CD8-positive, alpha-beta memory T cell (primary cell): ENCODE results near the gene PRDM16. TPM values are rescaled to one million over a fixed set of nuclear protein-coding genes. Genes with fewer than 3 reads are reported as not detected.
A peak's percentile ranks its signal among the peaks of the same experiment; 100 is the strongest.

Experiments used
- CTCF ChIA-PET: fragments of 350-600 bp; sonication (Branson Sonifier 250); formaldehyde crosslinking; loops from one replicate; lab custom pipeline; 2021; ENCODE audit warnings: antibody characterized with exemption; lab: Charles Lee
- POLR2A ChIA-PET: fragments of 350-600 bp; sonication (Branson Sonifier 250); formaldehyde crosslinking; loops from one replicate; lab custom pipeline; 2021; ENCODE audit warnings: antibody characterized with exemption; lab: Charles Lee
- DNase-seq, 5 donors: peaks; one replicate each; pipeline versions ENCODE4 v3.0.0 to v3.0.0-alpha.2; 2020 to 2022; ENCODE audit warnings: mixed read lengths in 1 of 5
- H3K27ac ChIP-seq: one replicate; pipeline ENCODE4 v1.7.0; 2013; ENCODE audit warnings: low read depth, mild to moderate bottlenecking, low read length, moderate library complexity
- H3K27me3 ChIP-seq: 2 replicates; pipeline ENCODE4 v1.7.0; 2013; ENCODE audit warnings: low read length, mild to moderate bottlenecking; ENCODE audit not compliant: insufficient read depth, poor library complexity, severe bottlenecking
- H3K36me3 ChIP-seq: 2 replicates; pipeline ENCODE4 v1.7.0; 2013; ENCODE audit warnings: mild to moderate bottlenecking, low read length, moderate library complexity; ENCODE audit not compliant: insufficient read depth
- H3K4me1 ChIP-seq: 2 replicates; pipeline ENCODE4 v1.7.0; 2013; ENCODE audit warnings: mild to moderate bottlenecking, low read length, moderate library complexity; ENCODE audit not compliant: insufficient read depth
- H3K4me3 ChIP-seq: 2 replicates; pipeline ENCODE4 v1.7.0; 2013; ENCODE audit warnings: mild to moderate bottlenecking, low read length
- H3K9me3 ChIP-seq: 2 replicates; pipeline ENCODE4 v1.7.0; 2013; ENCODE audit warnings: mild to moderate bottlenecking, low read length
- H3K27ac Mint-ChIP-seq, 8 donors: one replicate each; pipeline ENCODE4 v1.8.0; 2020 to 2021; ENCODE audit warnings: mixed read lengths in 8 of 8, mild to moderate bottlenecking in 6 of 8, inconsistent platforms in 3 of 8, moderate library complexity in 3 of 8
- H3K27me3 Mint-ChIP-seq, 2 donors: one replicate each; pipeline ENCODE4 v1.8.0; 2020 to 2021; ENCODE audit warnings: mixed read lengths in 2 of 2, mild to moderate bottlenecking in 1 of 2, moderate library complexity in 1 of 2
- H3K36me3 Mint-ChIP-seq, 3 donors: one replicate each; pipeline ENCODE4 v1.8.0; 2020 to 2021; ENCODE audit warnings: mixed read lengths in 3 of 3, inconsistent platforms in 1 of 3, mild to moderate bottlenecking in 1 of 3
- H3K4me1 Mint-ChIP-seq, 3 donors: one replicate each; pipeline ENCODE4 v1.8.0; 2020 to 2021; ENCODE audit warnings: mixed read lengths in 3 of 3, inconsistent platforms in 1 of 3, mild to moderate bottlenecking in 1 of 3
- H3K4me3 Mint-ChIP-seq, 7 donors: one replicate each; pipeline ENCODE4 v1.8.0; 2020 to 2021; ENCODE audit warnings: mixed read lengths in 7 of 7, mild to moderate bottlenecking in 6 of 7, moderate library complexity in 4 of 7, inconsistent platforms in 2 of 7
- H3K9me3 Mint-ChIP-seq, 5 donors: one replicate each; pipeline ENCODE4 v1.8.0; 2020 to 2022; ENCODE audit warnings: mixed read lengths in 5 of 5, mild to moderate bottlenecking in 3 of 5, moderate library complexity in 2 of 5, inconsistent platforms in 1 of 5
- polyA plus RNA-seq: library from polyadenylated mRNA; unstranded; fragments of 300-500 nt; fragmentation: Illumina TruSeq; gene quantifications from one replicate; pipeline ENCODE4 v1.2.3, GENCODE V29; 2021
- total RNA-seq, 2 experiments: library from RNA; stranded (reverse); gene quantifications; one replicate each; pipeline ENCODE4 v1.2.3, GENCODE V29; 2021

Gene PRDM16
- total and polyA plus RNA-seq, 3 experiments from 2014 or later, result not detected

- Histone ChIP-seq H3K9me3 (no peaks in the 10 kb centered on the region), H3K4me3 (no peak overlapping the region), H3K27ac (no peak overlapping the region), H3K4me1 (no peaks in the 10 kb centered on the region), H3K27me3 (no peaks in the 10 kb centered on the region), H3K36me3 (no peaks in the 10 kb centered on the region)
- Mint-ChIP-seq H3K9me3 (no peaks in the 10 kb centered on the region), H3K4me3 (no peak overlapping the region), H3K27ac (no peak overlapping the region), H3K27me3 (peaks cover 0 to 8% of the 10 kb centered on the region in 2 donors), H3K4me1 (no peaks in the 10 kb centered on the region), H3K36me3 (no peaks in the 10 kb centered on the region)
- no peak for DNase-seq
- ChIA-PET CTCF (no interaction called here), POLR2A (no interaction called here)
These were observed 20.5 kb downstream of the PRDM16 start for GRCh38 chr1:3089490-3089889.

GRCh38 chr1:3091334-3091733 is 22.3 kb downstream of the PRDM16 start:
- peak overlapping the region in 1 of 8 donors; percentile 33 for H3K27ac Mint-ChIP-seq
- H3K36me3 Mint-ChIP-seq, result no peaks in the 10 kb centered on the region
- ChIA-PET POLR2A (no interaction called here), CTCF (no interaction called here)
- DNase-seq, result no peak
- H3K4me1 Mint-ChIP-seq, result no peaks in the 10 kb centered on the region
- no peak overlapping the region for H3K4me3 Mint-ChIP-seq
- Histone ChIP-seq H3K27ac (no peak overlapping the region), H3K4me1 (no peaks in the 10 kb centered on the region), H3K9me3 (no peaks in the 10 kb centered on the region), H3K36me3 (no peaks in the 10 kb centered on the region), H3K4me3 (no peak overlapping the region), H3K27me3 (no peaks in the 10 kb centered on the region)
- peaks cover 3 to 11% of the 10 kb centered on the region in 2 donors for H3K27me3 Mint-ChIP-seq
- no peaks in the 10 kb centered on the region for H3K9me3 Mint-ChIP-seq

- no peak overlapping the region for H3K4me3 Mint-ChIP-seq
- no peaks in the 10 kb centered on the region for H3K9me3 ChIP-seq
- no peaks in the 10 kb centered on the region for H3K36me3 Mint-ChIP-seq
- POLR2A ChIA-PET, result no interaction called here
- no peaks in the 10 kb centered on the region for H3K4me1 ChIP-seq
- no peaks in the 10 kb centered on the region for H3K27me3 ChIP-seq
- peaks cover 3 to 11% of the 10 kb centered on the region in 2 donors for H3K27me3 Mint-ChIP-seq
- CTCF ChIA-PET, result no interaction called here
- no peaks in the 10 kb centered on the region for H3K4me1 Mint-ChIP-seq
- H3K36me3 ChIP-seq, result no peaks in the 10 kb centered on the region
- no peak overlapping the region for H3K27ac Mint-ChIP-seq
- H3K4me3 ChIP-seq, result no peak overlapping the region
- H3K9me3 Mint-ChIP-seq, result no peaks in the 10 kb centered on the region
- H3K27ac ChIP-seq, result no peak overlapping the region
- DNase-seq, result no peak
These were observed 23.5 kb downstream of the PRDM16 start for GRCh38 chr1:3092530-3092929.

GRCh38 chr1:3093898-3094626 is 25.1 kb downstream of the PRDM16 start:
- no peak overlapping the region for H3K4me3 Mint-ChIP-seq
- Histone ChIP-seq H3K4me3 (no peak overlapping the region), H3K27ac (no peak overlapping the region), H3K36me3 (no peaks in the 10 kb centered on the region), H3K9me3 (no peaks in the 10 kb centered on the region), H3K27me3 (no peaks in the 10 kb centered on the region), H3K4me1 (no peaks in the 10 kb centered on the region)
- no peaks in the 10 kb centered on the region for H3K4me1 Mint-ChIP-seq
- CTCF ChIA-PET, result no interaction called here
- peaks cover 3 to 11% of the 10 kb centered on the region in 2 donors for H3K27me3 Mint-ChIP-seq
- no peak for DNase-seq
- H3K9me3 Mint-ChIP-seq, result no peaks in the 10 kb centered on the region
- H3K27ac Mint-ChIP-seq, result no peak overlapping the region
- POLR2A ChIA-PET, result no interaction called here
- no peaks in the 10 kb centered on the region for H3K36me3 Mint-ChIP-seq

GRCh38 chr1:3094863-3095780 is 26.1 kb downstream of the PRDM16 start:
- H3K4me3 ChIP-seq, result no peak overlapping the region
- H3K4me1 ChIP-seq, result no peaks in the 10 kb centered on the region
- no peak overlapping the region for H3K27ac Mint-ChIP-seq
- no peaks in the 10 kb centered on the region for H3K27me3 ChIP-seq
- H3K36me3 ChIP-seq, result no peaks in the 10 kb centered on the region
- no peaks in the 10 kb centered on the region for H3K36me3 Mint-ChIP-seq
- peaks cover 3 to 7% of the 10 kb centered on the region in 2 donors for H3K27me3 Mint-ChIP-seq
- no peaks in the 10 kb centered on the region for H3K4me1 Mint-ChIP-seq
- no peak overlapping the region for H3K4me3 Mint-ChIP-seq
- ChIA-PET CTCF (no interaction called here), POLR2A (no interaction called here)
- H3K27ac ChIP-seq, result no peak overlapping the region
- no peaks in the 10 kb centered on the region for H3K9me3 ChIP-seq
- no peaks in the 10 kb centered on the region for H3K9me3 Mint-ChIP-seq
- no peak for DNase-seq

- POLR2A ChIA-PET, result no interaction called here
- no peak overlapping the region for H3K27ac Mint-ChIP-seq
- CTCF ChIA-PET, result no interaction called here
These were observed 27.3 kb downstream of the PRDM16 start for GRCh38 chr1:3096345-3096744.

GRCh38 chr1:3097231-3097630 is 28.2 kb downstream of the PRDM16 start:
- Histone ChIP-seq H3K4me1 (no peaks in the 10 kb centered on the region), H3K9me3 (no peaks in the 10 kb centered on the region), H3K27ac (no peak overlapping the region), H3K27me3 (no peaks in the 10 kb centered on the region), H3K4me3 (no peak overlapping the region), H3K36me3 (no peaks in the 10 kb centered on the region)
- DNase-seq, result no peak
- Mint-ChIP-seq H3K27ac (no peak overlapping the region), H3K4me3 (no peak overlapping the region), H3K27me3 (peaks cover 4 to 7% of the 10 kb centered on the region in 2 donors), H3K36me3 (no peaks in the 10 kb centered on the region), H3K9me3 (no peaks in the 10 kb centered on the region), H3K4me1 (no peaks in the 10 kb centered on the region)
- CTCF ChIA-PET, result no interaction called here
- POLR2A ChIA-PET, result no interaction called here

More at GRCh38 chr1:3096345-3096744, 27.3 kb downstream of the PRDM16 start:
- Mint-ChIP-seq H3K4me3 (no peak overlapping the region), H3K4me1 (no peaks in the 10 kb centered on the region), H3K9me3 (no peaks in the 10 kb centered on the region), H3K27me3 (peaks cover 4 to 7% of the 10 kb centered on the region in 2 donors), H3K36me3 (no peaks in the 10 kb centered on the region)
- Histone ChIP-seq H3K9me3 (no peaks in the 10 kb centered on the region), H3K27me3 (no peaks in the 10 kb centered on the region), H3K4me3 (no peak overlapping the region), H3K27ac (no peak overlapping the region), H3K36me3 (no peaks in the 10 kb centered on the region), H3K4me1 (no peaks in the 10 kb centered on the region)
- no peak for DNase-seq

- POLR2A ChIA-PET, result no interaction called here
- CTCF ChIA-PET, result no interaction called here
- H3K4me3 Mint-ChIP-seq, result no peak overlapping the region
- no peak for DNase-seq
- no peak overlapping the region for H3K27ac Mint-ChIP-seq
- Histone ChIP-seq H3K27ac (no peak overlapping the region), H3K36me3 (no peaks in the 10 kb centered on the region), H3K27me3 (no peaks in the 10 kb centered on the region), H3K4me1 (no peaks in the 10 kb centered on the region), H3K9me3 (no peaks in the 10 kb centered on the region), H3K4me3 (no peak overlapping the region)
- H3K4me1 Mint-ChIP-seq, result no peaks in the 10 kb centered on the region
- no peaks in the 10 kb centered on the region for H3K9me3 Mint-ChIP-seq
- no peaks in the 10 kb centered on the region for H3K36me3 Mint-ChIP-seq
- H3K27me3 Mint-ChIP-seq, result peaks cover 4 to 7% of the 10 kb centered on the region in 2 donors
These were observed 28.9 kb downstream of the PRDM16 start for GRCh38 chr1:3097861-3098260.
